SH-SY5Y (cell line): ENCODE measurements around the gene FGFR4.

Experiments used
- GATA2 ChIP-seq: IDR thresholded peaks from 2 replicates; pipeline ENCODE4 v1.6.1; 2011; ENCODE audit warnings: mild to moderate bottlenecking, low read depth, low read length
- GATA3 ChIP-seq: IDR thresholded peaks from 2 replicates; pipeline ENCODE4 v1.6.1; 2011; ENCODE audit warnings: low read depth, mild to moderate bottlenecking, low read length, moderate library complexity

- TF ChIP-seq GATA2 (no peak), GATA3 (no peak)
These were observed 2.4 kb downstream of the FGFR4 start for GRCh38 chr5:177089127-177089526.
